ENCODE results near the gene MCUB. TPM values are rescaled to one million over a fixed set of nuclear protein-coding genes. Genes with fewer than 3 reads are reported as not detected.

MCUB gene
- total and polyA plus RNA-seq, 2 donors (not counting 3 experiments of a cell fraction or from before 2014, with no cell fraction given) = 32.5 to 53.8 TPM

DNA sequence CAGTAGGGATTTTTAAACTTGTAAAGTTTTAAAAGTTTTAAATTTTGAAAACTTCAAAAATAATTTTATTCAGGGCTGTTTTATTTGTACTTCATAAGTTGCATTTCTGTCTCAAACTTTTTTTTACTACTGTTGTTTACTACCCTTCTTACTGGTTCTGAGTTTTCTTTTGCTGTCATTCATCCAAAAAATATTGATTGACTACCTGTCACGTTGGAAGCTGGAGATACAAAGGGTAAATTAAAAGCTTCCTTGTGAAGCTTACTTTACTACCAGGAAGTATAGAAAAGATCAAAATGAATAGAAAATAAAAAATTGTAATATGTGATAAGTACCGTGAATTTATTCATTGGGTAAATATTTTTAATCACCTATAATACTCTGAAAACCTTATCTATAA, 49.4 kb upstream of the MCUB start:
- Histone ChIP-seq H3K9me1 (replicated peaks; ENCODE audit: control insufficient read depth, extremely low read depth, insufficient read depth, low read length) (no peaks in the 10 kb centered on the region), H3K27ac (ENCODE audit: insufficient read depth, low read depth, low read length) (no peak overlapping the region), H3K27me3 (ENCODE audit: control insufficient read depth in 2 of 2, insufficient read depth in 2 of 2, low read length in 2 of 2) (no peaks in the 10 kb centered on the region), H3K4me3 (replicated peaks in 1 of 3; ENCODE audit: insufficient read depth in 1 of 3, low read depth in 1 of 3, low read length in 3 of 3) (no peak overlapping the region), H3K9me3 (replicated peaks; ENCODE audit: control insufficient read depth, insufficient read depth, low read length) (no peaks in the 10 kb centered on the region), H3K9ac (replicated peaks; ENCODE audit: extremely low read depth, insufficient read depth, low read length) (no peak overlapping the region), H4K20me1 (replicated peaks; ENCODE audit: control insufficient read depth, extremely low read depth, insufficient read depth, low read length) (no peaks in the 10 kb centered on the region), H3K4me1 (ENCODE audit: control insufficient read depth, extremely low read depth, insufficient read depth, low read length) (no peaks in the 10 kb centered on the region), H3K79me2 (ENCODE audit: control insufficient read depth, insufficient read depth, low read length) (no peaks in the 10 kb centered on the region), H2AFZ (ENCODE audit: low read depth, low read length) (no peak overlapping the region), H3K36me3 (ENCODE audit: control insufficient read depth in 2 of 2, extremely low read depth in 1 of 2, insufficient read depth in 2 of 2, low read length in 2 of 2) (peaks cover 7% of the 10 kb centered on the region in 2 experiments), H3K4me2 (ENCODE audit: insufficient read depth, low read length) (no peak overlapping the region)
- FAIRE-seq = no peak
- dilution Hi-C loops (cut with MboI; ENCODE audit: extremely low pct_ligation_motif_present, low sequenced_read_pairs) (no loop called here), intact Hi-C loops (cut with micrococcal nuclease) (no loop called here)
- no TSS peak for BruUV-seq (replicated peaks)
- ChIA-PET CTCF (interaction anchor here (0.5 to 2.5 kb wide), 3 partner anchors 9 to 83 kb away, joined by 3 to 6 read pairs (median 3); no protein-coding TSS in a partner anchor), POLR2A (no interaction called here)
- no peak for DNase-seq (ENCODE audit: low read depth, low spot score)
- no peak for TF ChIP-seq GATA2 (IDR thresholded peaks at IDR 0.05; ENCODE audit: insufficient read depth, insufficient read length, low read depth, low read length)
- no peak for TF ChIP-seq MAX (IDR thresholded peaks at IDR 0.05; ENCODE audit: insufficient read depth, insufficient read length)
- TF ChIP-seq JUN (IDR thresholded peaks at IDR 0.05; ENCODE audit: borderline replicate concordance, insufficient read depth, insufficient read length, low read depth) = no peak
- no peak for TF ChIP-seq POLR2AphosphoS5 (IDR thresholded peaks at IDR 0.05; ENCODE audit: insufficient read depth, low read depth, low read length)
- TF ChIP-seq, protein P1, sequence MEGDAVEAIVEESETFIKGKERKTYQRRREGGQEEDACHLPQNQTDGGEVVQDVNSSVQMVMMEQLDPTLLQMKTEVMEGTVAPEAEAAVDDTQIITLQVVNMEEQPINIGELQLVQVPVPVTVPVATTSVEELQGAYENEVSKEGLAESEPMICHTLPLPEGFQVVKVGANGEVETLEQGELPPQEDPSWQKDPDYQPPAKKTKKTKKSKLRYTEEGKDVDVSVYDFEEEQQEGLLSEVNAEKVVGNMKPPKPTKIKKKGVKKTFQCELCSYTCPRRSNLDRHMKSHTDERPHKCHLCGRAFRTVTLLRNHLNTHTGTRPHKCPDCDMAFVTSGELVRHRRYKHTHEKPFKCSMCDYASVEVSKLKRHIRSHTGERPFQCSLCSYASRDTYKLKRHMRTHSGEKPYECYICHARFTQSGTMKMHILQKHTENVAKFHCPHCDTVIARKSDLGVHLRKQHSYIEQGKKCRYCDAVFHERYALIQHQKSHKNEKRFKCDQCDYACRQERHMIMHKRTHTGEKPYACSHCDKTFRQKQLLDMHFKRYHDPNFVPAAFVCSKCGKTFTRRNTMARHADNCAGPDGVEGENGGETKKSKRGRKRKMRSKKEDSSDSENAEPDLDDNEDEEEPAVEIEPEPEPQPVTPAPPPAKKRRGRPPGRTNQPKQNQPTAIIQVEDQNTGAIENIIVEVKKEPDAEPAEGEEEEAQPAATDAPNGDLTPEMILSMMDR (IDR thresholded peaks at IDR 0.05; ENCODE audit: extremely low read depth in 1 of 2, insufficient read depth in 1 of 2, low read depth in 1 of 2, low read length in 2 of 2) = no peak
- no peak for TF ChIP-seq MYC (IDR thresholded peaks at IDR 0.05; ENCODE audit: low read depth, low read length)
- no peak for TF ChIP-seq FOS (IDR thresholded peaks at IDR 0.05; ENCODE audit: borderline replicate concordance, insufficient read depth, low read length)
- no peak for TF ChIP-seq EZH2 (IDR thresholded peaks at IDR 0.05; ENCODE audit: borderline replicate concordance, low read depth, low read length, severe bottlenecking)
- TF ChIP-seq POLR2A (IDR thresholded peaks at IDR 0.05; ENCODE audit: low read depth, low read length) = no peak

Data from endothelial cell of umbilical vein (primary cell).